ENCODE measurements around the gene SORL1. TPM values are rescaled to one million over a fixed set of nuclear protein-coding genes. Genes with fewer than 3 reads are reported as not detected.

The SORL1 gene
- total and polyA plus RNA-seq, 2 donors from 2014 or later, result 15.2 to 74.2 TPM

DNA sequence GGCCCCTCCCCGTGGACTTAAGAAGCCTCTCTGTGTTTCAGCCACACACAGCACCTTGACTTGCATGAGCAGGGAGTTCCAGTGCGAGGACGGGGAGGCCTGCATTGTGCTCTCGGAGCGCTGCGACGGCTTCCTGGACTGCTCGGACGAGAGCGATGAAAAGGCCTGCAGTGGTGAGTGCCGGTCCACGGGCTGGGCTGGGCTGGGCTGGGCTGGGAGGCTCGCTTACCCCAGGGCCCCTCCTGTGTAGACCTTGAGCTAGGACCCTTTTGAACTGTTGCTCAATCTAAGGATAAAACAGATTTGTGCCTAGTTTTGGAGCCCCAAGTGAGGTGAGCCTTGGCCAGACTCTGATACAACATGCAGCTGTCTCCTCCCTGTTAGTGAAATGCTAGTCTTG is 152.0 kb downstream of the SORL1 start:
- H3K4me3 ChIP-seq (ENCODE audit: low read length in 3 of 3), result no peak overlapping the region
- no peak overlapping the region for H3K27ac ChIP-seq (ENCODE audit: low read depth in 2 of 2, low read length in 2 of 2)
- no peak overlapping the region for H3K9ac ChIP-seq (ENCODE audit: low read length in 3 of 3)
- intact Hi-C loops (cut with DNase I), result no loop called here
- TF ChIP-seq, protein P1, sequence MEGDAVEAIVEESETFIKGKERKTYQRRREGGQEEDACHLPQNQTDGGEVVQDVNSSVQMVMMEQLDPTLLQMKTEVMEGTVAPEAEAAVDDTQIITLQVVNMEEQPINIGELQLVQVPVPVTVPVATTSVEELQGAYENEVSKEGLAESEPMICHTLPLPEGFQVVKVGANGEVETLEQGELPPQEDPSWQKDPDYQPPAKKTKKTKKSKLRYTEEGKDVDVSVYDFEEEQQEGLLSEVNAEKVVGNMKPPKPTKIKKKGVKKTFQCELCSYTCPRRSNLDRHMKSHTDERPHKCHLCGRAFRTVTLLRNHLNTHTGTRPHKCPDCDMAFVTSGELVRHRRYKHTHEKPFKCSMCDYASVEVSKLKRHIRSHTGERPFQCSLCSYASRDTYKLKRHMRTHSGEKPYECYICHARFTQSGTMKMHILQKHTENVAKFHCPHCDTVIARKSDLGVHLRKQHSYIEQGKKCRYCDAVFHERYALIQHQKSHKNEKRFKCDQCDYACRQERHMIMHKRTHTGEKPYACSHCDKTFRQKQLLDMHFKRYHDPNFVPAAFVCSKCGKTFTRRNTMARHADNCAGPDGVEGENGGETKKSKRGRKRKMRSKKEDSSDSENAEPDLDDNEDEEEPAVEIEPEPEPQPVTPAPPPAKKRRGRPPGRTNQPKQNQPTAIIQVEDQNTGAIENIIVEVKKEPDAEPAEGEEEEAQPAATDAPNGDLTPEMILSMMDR (IDR thresholded peaks at IDR 0.05; ENCODE audit: borderline replicate concordance, extremely low read depth, insufficient read depth), result no peak
- no peaks in the 10 kb centered on the region for H3K27me3 ChIP-seq (ENCODE audit: control insufficient read depth, insufficient read depth, low read length)
- no peaks in the 10 kb centered on the region for H3K9me3 ChIP-seq (ENCODE audit: control insufficient read depth in 2 of 3, insufficient read depth in 1 of 3, low read length in 3 of 3)
- DNase-seq (no peak), FAIRE-seq (no peak)
- peaks cover 0 to 20% (median 16%) of the 10 kb centered on the region in 3 donors for H3K36me3 ChIP-seq (ENCODE audit: control insufficient read depth in 2 of 3, insufficient read depth in 3 of 3, low read length in 3 of 3)
- no peaks in the 10 kb centered on the region for H3K4me1 ChIP-seq (ENCODE audit: control insufficient read depth in 2 of 3, insufficient read depth in 2 of 3, low read depth in 1 of 3, low read length in 3 of 3)

DNA sequence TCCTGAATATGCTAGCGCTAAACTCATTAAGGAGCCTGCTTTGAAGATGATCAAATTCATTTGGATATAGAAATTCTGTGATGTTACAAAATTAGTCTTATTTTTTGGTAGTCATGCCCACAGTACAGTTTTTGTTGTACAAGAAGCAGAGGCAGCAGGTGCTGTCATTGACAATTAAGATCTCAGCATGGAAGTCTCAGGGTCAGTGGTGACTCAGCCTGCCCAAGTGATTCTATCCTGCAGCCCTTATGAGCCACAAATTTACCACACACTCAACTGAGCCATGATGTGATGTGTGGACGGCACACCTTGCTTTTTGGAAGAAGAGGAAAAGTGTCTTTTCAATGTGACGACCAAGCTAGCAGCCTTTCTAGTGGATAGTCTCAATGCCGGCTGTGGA is 154.2 kb downstream of the SORL1 start:
- no peak overlapping the region for H3K4me3 ChIP-seq (ENCODE audit: low read length in 3 of 3)
- TF ChIP-seq, protein P1 (IDR thresholded peaks at IDR 0.05; ENCODE audit: borderline replicate concordance, extremely low read depth, insufficient read depth), result no peak
- H3K9me3 ChIP-seq (ENCODE audit: control insufficient read depth in 2 of 3, insufficient read depth in 1 of 3, low read length in 3 of 3), result no peaks in the 10 kb centered on the region
- peaks cover 0 to 26% (median 22%) of the 10 kb centered on the region in 3 donors for H3K36me3 ChIP-seq (ENCODE audit: control insufficient read depth in 2 of 3, insufficient read depth in 3 of 3, low read length in 3 of 3)
- FAIRE-seq (no peak), DNase-seq (no peak)
- no peak overlapping the region for H3K9ac ChIP-seq (ENCODE audit: low read length in 3 of 3)
- no peak overlapping the region for H3K27ac ChIP-seq (ENCODE audit: low read depth in 2 of 2, low read length in 2 of 2)
- intact Hi-C loops (cut with DNase I), result no loop called here
- H3K27me3 ChIP-seq (ENCODE audit: control insufficient read depth, insufficient read depth, low read length), result no peaks in the 10 kb centered on the region
- H3K4me1 ChIP-seq (ENCODE audit: control insufficient read depth in 2 of 3, insufficient read depth in 2 of 3, low read depth in 1 of 3, low read length in 3 of 3), result no peaks in the 10 kb centered on the region

DNA sequence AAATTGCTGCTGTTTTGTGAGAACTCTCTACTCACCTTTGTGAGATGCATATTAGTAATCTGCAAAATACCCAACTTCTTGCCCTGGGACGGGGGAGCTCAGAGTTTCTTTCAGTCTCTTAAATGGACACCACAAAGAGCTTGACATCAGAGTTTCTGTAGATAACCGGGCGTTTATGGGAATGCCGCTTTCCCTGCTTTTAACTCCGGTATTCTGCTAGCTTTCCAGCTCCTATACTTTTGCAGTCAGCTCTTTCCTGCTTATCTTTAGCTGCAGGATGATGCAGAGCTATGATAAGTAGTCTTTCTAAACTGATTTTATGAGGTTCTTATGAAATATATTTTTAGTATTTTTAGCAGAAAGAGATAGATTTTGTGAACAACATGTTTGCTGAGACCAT is 155.2 kb downstream of the SORL1 start:
- Histone ChIP-seq H3K9ac (ENCODE audit: low read length in 3 of 3) (no peak overlapping the region), H3K4me1 (ENCODE audit: control insufficient read depth in 2 of 3, insufficient read depth in 2 of 3, low read depth in 1 of 3, low read length in 3 of 3) (no peaks in the 10 kb centered on the region), H3K9me3 (ENCODE audit: control insufficient read depth in 2 of 3, insufficient read depth in 1 of 3, low read length in 3 of 3) (no peaks in the 10 kb centered on the region), H3K27ac (ENCODE audit: low read depth in 2 of 2, low read length in 2 of 2) (no peak overlapping the region), H3K36me3 (ENCODE audit: control insufficient read depth in 2 of 3, insufficient read depth in 3 of 3, low read length in 3 of 3) (peaks cover 0 to 28% (median 24%) of the 10 kb centered on the region in 3 donors), H3K4me3 (ENCODE audit: low read length in 3 of 3) (no peak overlapping the region), H3K27me3 (ENCODE audit: control insufficient read depth, insufficient read depth, low read length) (no peaks in the 10 kb centered on the region)
- FAIRE-seq (no peak), DNase-seq (no peak)
- intact Hi-C loops (cut with DNase I), result no loop called here
- TF ChIP-seq, protein P1 (IDR thresholded peaks at IDR 0.05; ENCODE audit: borderline replicate concordance, extremely low read depth, insufficient read depth), result no peak

DNA sequence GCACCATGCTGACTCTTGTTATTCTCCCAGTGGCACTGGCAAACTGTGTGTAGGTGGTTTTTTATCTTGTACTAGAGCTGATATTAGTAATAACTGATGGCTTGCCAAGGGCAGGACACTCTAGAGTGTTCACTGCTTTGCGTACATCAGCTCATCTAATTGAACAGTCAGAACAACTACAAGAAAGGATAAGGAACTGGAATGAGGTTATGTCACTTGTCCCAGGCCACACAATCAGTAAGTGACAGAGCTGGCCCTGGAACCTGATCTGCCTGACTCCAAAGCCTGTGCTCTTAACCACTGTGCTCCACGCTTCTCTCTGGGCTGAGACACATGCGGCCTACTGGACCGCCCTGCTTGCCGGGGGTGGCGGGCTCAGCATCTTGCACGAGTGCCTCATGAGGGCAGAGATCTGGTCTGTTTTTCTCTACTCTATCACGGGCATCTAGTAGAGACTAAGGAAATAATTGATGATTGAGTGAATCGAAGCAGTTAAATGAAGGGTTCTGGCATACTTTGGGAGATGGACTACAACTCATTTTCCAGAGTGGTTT is 156.5 kb downstream of the SORL1 start:
- intact Hi-C loops (cut with DNase I), result no loop called here
- Histone ChIP-seq H3K27me3 (ENCODE audit: control insufficient read depth, insufficient read depth, low read length) (no peaks in the 10 kb centered on the region), H3K9ac (ENCODE audit: low read length in 3 of 3) (no peak overlapping the region), H3K36me3 (ENCODE audit: control insufficient read depth in 2 of 3, insufficient read depth in 3 of 3, low read length in 3 of 3) (peaks cover 0 to 28% (median 20%) of the 10 kb centered on the region in 3 donors), H3K27ac (ENCODE audit: low read depth in 2 of 2, low read length in 2 of 2) (no peak overlapping the region), H3K4me1 (ENCODE audit: control insufficient read depth in 2 of 3, insufficient read depth in 2 of 3, low read depth in 1 of 3, low read length in 3 of 3) (no peaks in the 10 kb centered on the region), H3K4me3 (ENCODE audit: low read length in 3 of 3) (no peak overlapping the region), H3K9me3 (ENCODE audit: control insufficient read depth in 2 of 3, insufficient read depth in 1 of 3, low read length in 3 of 3) (no peaks in the 10 kb centered on the region)
- DNase-seq (no peak), FAIRE-seq (no peak)
- TF ChIP-seq, protein P1 (IDR thresholded peaks at IDR 0.05; ENCODE audit: borderline replicate concordance, extremely low read depth, insufficient read depth), result no peak
